HG02759 (cell line): Measurements from ENCODE around the gene TSPY10.
"Not testable (repeated sequence)": the region's sequence is repeated elsewhere in the genome, so short reads cannot be mapped to it uniquely, and the experiment has no call there.

Experiments
- ATAC-seq: cut with Tn5 transposase; IDR thresholded peaks from one replicate; pipeline ENCODE4 v1.9.1; 2021; ENCODE audit warnings: mild to moderate bottlenecking, moderate library complexity; ENCODE audit not compliant: unreplicated experiment

Gene TSPY10, protein sequence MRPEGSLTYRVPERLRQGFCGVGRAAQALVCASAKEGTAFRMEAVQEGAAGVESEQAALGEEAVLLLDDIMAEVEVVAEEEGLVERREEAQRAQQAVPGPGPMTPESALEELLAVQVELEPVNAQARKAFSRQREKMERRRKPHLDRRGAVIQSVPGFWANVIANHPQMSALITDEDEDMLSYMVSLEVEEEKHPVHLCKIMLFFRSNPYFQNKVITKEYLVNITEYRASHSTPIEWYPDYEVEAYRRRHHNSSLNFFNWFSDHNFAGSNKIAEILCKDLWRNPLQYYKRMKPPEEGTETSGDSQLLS

DNA sequence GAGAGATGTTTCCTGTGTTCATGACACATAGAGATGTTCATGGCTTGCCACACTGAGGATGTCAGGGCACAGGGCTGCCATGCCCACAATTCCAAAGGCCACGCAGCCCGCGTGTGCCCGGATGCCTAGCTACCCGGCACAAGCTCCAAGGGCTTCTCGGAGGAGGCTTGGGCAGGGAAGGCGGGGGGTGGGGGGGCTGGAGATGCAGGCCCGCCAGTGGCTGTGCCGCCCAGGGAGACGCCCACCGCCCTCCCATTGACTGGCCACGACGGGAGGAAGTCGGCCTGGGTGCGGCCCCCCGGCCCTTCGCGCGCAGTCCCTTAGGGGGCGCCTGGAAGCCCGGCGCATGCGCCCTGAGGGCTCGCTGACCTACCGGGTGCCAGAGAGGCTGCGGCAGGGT is at the start of gene TSPY10:
TSPY10 (plus strand) TSS at position 301 of the 400 bp plus-strand sequence; CDS start at position 347, 46 bp downstream.
- not testable (repeated sequence) for ATAC-seq

DNA sequence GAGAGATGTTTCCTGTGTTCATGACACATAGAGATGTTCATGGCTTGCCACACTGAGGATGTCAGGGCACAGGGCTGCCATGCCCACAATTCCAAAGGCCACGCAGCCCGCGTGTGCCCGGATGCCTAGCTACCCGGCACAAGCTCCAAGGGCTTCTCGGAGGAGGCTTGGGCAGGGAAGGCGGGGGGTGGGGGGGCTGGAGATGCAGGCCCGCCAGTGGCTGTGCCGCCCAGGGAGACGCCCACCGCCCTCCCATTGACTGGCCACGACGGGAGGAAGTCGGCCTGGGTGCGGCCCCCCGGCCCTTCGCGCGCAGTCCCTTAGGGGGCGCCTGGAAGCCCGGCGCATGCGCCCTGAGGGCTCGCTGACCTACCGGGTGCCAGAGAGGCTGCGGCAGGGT is 40.7 kb upstream of the TSPY10 start, which contains the start of gene TSPY9:
TSPY9 (plus strand) TSS at position 301 of the 400 bp plus-strand sequence; CDS start at position 347, 46 bp downstream.
- ATAC-seq: not testable (repeated sequence)

DNA sequence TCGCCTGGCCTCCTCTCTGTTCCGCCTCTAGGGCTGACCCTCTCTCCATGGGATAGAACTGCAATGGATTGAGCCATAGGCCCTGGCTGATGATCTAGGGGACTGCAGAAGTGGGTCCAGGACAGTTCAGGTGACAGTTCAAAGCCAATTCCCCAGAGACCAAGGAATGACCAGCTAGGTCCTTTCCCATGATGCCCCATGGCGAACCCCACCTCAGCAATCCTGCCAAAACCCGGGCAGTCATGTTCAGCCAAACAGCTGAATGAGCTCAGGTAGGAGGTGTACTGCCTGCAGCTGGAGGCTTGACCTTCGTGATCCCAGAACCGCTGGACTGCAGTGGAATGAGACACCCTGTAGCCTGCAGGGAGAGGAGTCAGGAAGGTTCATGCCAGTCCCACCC is 23.3 kb upstream of the TSPY10 start:
- ATAC-seq: not testable (repeated sequence)

DNA sequence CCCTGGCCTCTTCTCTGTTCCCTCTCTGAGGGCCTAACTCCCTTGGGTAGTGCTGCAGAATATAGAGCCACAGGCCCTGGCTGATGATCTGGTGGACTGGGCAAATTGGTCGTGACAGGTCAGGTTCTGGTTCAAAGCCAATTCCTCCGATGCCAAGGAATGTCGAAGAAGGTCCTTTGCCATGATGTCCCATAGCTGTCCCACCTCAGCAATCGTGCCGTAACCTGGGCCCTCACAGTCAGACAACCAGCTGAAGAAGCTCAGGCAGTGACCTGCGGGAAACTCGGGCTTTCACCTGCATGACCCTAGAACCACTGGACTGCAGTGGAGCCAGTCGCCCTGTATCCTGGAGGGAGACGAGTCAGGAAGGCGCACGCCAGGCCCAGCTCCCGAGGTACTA is 11.4 kb upstream of the TSPY10 start:
- not testable (repeated sequence) for ATAC-seq
